SK-N-SH treated with all-trans-retinoic acid at 6 μM for 48 hours (cell line): ENCODE measurements around the gene CRYL1.

Experiments used
- ARNTL ChIP-seq: fragments of 450-650 bp; formaldehyde crosslinking; IDR thresholded peaks from 2 replicates; pipeline ENCODE4 v1.5.0; 2020; ENCODE audit warnings: low read depth, mild to moderate bottlenecking, moderate library complexity, borderline replicate concordance
- PATZ1 ChIP-seq: fragments of 250-450 bp; sonication (Bioruptor Pico); IDR thresholded peaks from 2 replicates; pipeline ENCODE4 v1.8.0; 2020; ENCODE audit warnings: mild to moderate bottlenecking, moderate library complexity, borderline replicate concordance
- RARB ChIP-seq: fragments of 250-450 bp; sonication (Bioruptor Pico); IDR thresholded peaks from 2 replicates; pipeline ENCODE4 v1.8.0; 2021; ENCODE audit warnings: mild to moderate bottlenecking, moderate library complexity
- TOX ChIP-seq: fragments of 250-450 bp; sonication (Bioruptor Pico); IDR thresholded peaks from 2 replicates; pipeline ENCODE4 v1.8.0; 2021; ENCODE audit warnings: mild to moderate bottlenecking, moderate library complexity, borderline replicate concordance
- TSHZ2 ChIP-seq: fragments of 250-450 bp; sonication (Bioruptor Pico); IDR thresholded peaks from 2 replicates; pipeline ENCODE4 v1.5.0; 2020; ENCODE audit warnings: mild to moderate bottlenecking, moderate library complexity
- ZNF565 ChIP-seq: fragments of 450-650 bp; formaldehyde crosslinking; conservative IDR thresholded peaks from 2 replicates; pipeline ENCODE4 v1.5.0; 2020; ENCODE audit warnings: low read depth, mild to moderate bottlenecking, moderate library complexity
- TF ChIP-seq, protein P1 (sequence below): fragments of 250-450 bp; sonication (Bioruptor Pico); IDR thresholded peaks from 2 replicates; pipeline ENCODE4 v1.5.1; 2021; ENCODE audit warnings: mild to moderate bottlenecking, moderate library complexity

- TF ChIP-seq, protein P1, sequence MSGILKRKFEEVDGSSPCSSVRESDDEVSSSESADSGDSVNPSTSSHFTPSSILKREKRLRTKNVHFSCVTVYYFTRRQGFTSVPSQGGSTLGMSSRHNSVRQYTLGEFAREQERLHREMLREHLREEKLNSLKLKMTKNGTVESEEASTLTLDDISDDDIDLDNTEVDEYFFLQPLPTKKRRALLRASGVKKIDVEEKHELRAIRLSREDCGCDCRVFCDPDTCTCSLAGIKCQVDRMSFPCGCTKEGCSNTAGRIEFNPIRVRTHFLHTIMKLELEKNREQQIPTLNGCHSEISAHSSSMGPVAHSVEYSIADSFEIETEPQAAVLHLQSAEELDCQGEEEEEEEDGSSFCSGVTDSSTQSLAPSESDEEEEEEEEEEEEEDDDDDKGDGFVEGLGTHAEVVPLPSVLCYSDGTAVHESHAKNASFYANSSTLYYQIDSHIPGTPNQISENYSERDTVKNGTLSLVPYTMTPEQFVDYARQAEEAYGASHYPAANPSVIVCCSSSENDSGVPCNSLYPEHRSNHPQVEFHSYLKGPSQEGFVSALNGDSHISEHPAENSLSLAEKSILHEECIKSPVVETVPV (CRISPR knock-in tag), result no peak
- TF ChIP-seq ZNF565 (CRISPR knock-in tag) (no peak), ARNTL (CRISPR knock-in tag) (no peak), RARB (no peak), TOX (no peak), PATZ1 (CRISPR knock-in tag) (no peak), TSHZ2 (CRISPR knock-in tag) (no peak)
Observed at GRCh38 chr13:20435616-20436368, 89.9 kb downstream of the CRYL1 start.
